HEK293T (cell line): ENCODE measurements around the gene RANBP9.
A peak's percentile ranks its signal among the peaks of the same experiment; 100 is the strongest.

Source experiments
- CTCF ChIA-PET: fragments of 350-600 bp; formaldehyde crosslinking; extraction: SDS; loops from one replicate; lab custom pipeline; 2021; ENCODE audit warnings: antibody characterized with exemption, inconsistent platforms; lab: Yijun Ruan, JAX
- POLR2A ChIA-PET: fragments of 350-600 bp; formaldehyde crosslinking; extraction: SDS; loops from one replicate; lab custom pipeline; 2020; ENCODE audit warnings: antibody characterized with exemption, inconsistent platforms; lab: Yijun Ruan, JAX
- DNase-seq: peaks from one replicate; pipeline ENCODE4 v3.0.0; 2012; ENCODE audit warnings: mixed read lengths; ENCODE audit errors: extremely low spot score
- ARNT ChIP-seq: fragments of 450-650 bp; IDR thresholded peaks from 2 replicates; pipeline ENCODE4 v1.6.1; 2017; ENCODE audit warnings: mild to moderate bottlenecking
- BHLHE40 ChIP-seq: fragments of 450-650 bp; IDR thresholded peaks from 2 replicates; pipeline ENCODE4 v1.6.1; 2016; ENCODE audit warnings: mild to moderate bottlenecking, moderate library complexity, borderline replicate concordance
- CTBP1 ChIP-seq: fragments of 450-650 bp; IDR thresholded peaks from 2 replicates; pipeline ENCODE4 v1.6.1; 2016; ENCODE audit warnings: borderline replicate concordance
- ELF4 ChIP-seq: fragments of 450-650 bp; IDR thresholded peaks from 2 replicates; pipeline ENCODE4 v1.6.1; 2017; ENCODE audit warnings: antibody characterized with exemption
- FOXA1 ChIP-seq: fragments of 450-650 bp; IDR thresholded peaks from 2 replicates; pipeline ENCODE4 v1.6.1; 2016; ENCODE audit warnings: mild to moderate bottlenecking
- FOXK2 ChIP-seq: fragments of 450-650 bp; IDR thresholded peaks from 2 replicates; pipeline ENCODE4 v1.6.1; 2016; ENCODE audit warnings: mild to moderate bottlenecking
- FOXM1 ChIP-seq: fragments of 450-650 bp; IDR thresholded peaks from 2 replicates; pipeline ENCODE4 v1.6.1; 2017; ENCODE audit warnings: mild to moderate bottlenecking, borderline replicate concordance
- HDGF ChIP-seq: fragments of 450-650 bp; IDR thresholded peaks from 2 replicates; pipeline ENCODE4 v1.6.1; 2017; ENCODE audit warnings: antibody characterized with exemption, borderline replicate concordance
- L3MBTL2 ChIP-seq: fragments of 450-650 bp; conservative IDR thresholded peaks from 2 replicates; pipeline ENCODE4 v1.6.1; 2016; ENCODE audit warnings: mild to moderate bottlenecking
- LEF1 ChIP-seq: fragments of 450-650 bp; IDR thresholded peaks from 2 replicates; pipeline ENCODE4 v1.6.1; 2017; ENCODE audit warnings: mild to moderate bottlenecking, borderline replicate concordance
- NFRKB ChIP-seq: fragments of 450-650 bp; IDR thresholded peaks from 2 replicates; pipeline ENCODE4 v1.6.1; 2016; ENCODE audit warnings: mild to moderate bottlenecking, moderate library complexity
- PKNOX1 ChIP-seq: fragments of 450-650 bp; IDR thresholded peaks from 2 replicates; pipeline ENCODE4 v1.6.1; 2016
- SP1 ChIP-seq: fragments of 450-650 bp; IDR thresholded peaks from 2 replicates; pipeline ENCODE4 v1.6.1; 2017
- SUZ12 ChIP-seq: fragments of 450-650 bp; IDR thresholded peaks from 2 replicates; pipeline ENCODE4 v1.6.1; 2016; ENCODE audit warnings: mild to moderate bottlenecking
- TARDBP ChIP-seq: fragments of 450-650 bp; IDR thresholded peaks from 2 replicates; pipeline ENCODE4 v1.6.1; 2016
- ZNF384 ChIP-seq: fragments of 450-650 bp; IDR thresholded peaks from 2 replicates; pipeline ENCODE4 v1.6.1; 2016

The RANBP9 gene

GRCh38 chr6:13696226-13696625 is 15.4 kb downstream of the RANBP9 start:
- DNase-seq: no peak
- no peak for TF ChIP-seq NFRKB
- no peak for TF ChIP-seq SP1
- no peak for TF ChIP-seq CTBP1
- TF ChIP-seq FOXM1: no peak
- TF ChIP-seq TARDBP: no peak
- no peak for TF ChIP-seq LEF1
- TF ChIP-seq ARNT: no peak
- CTCF ChIA-PET: interaction anchor here (0.6 kb wide), 1 partner anchor 1797 kb away, joined by 5 read pairs; no protein-coding TSS in a partner anchor
- POLR2A ChIA-PET: no interaction called here

GRCh38 chr6:13695252-13695651 is 16.4 kb downstream of the RANBP9 start:
- ChIA-PET CTCF (interaction anchor here (0.6 kb wide), 1 partner anchor 1798 kb away, joined by 5 read pairs; no protein-coding TSS in a partner anchor), POLR2A (no interaction called here)
- DNase-seq: no peak
- TF ChIP-seq ZNF384 (0 out of 2 replicates have a peak, but pooled peaks have one; percentile 7), FOXM1 (no peak)

DNA sequence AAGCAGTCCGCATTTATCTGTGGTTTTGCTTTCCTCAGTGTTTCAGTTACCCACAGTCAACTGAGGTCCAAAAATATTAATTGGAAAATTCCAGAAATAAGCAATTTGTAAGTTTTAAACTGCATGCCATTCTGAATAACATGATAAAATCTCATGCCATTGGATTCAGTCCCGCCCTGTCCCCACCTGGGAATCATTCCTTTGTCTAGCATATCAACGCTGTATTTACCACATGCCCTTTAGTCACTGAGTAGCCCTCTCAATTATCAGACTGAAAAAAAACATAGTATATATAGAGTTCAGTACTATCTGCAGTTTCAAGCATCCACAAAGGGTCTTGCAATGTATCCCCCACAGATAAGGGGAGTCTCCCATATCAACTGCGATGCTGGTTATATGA is 17.1 kb downstream of the RANBP9 start:
- ChIA-PET CTCF (interaction anchor here (0.6 kb wide), 1 partner anchor 556 kb away, joined by 5 read pairs; no protein-coding TSS in a partner anchor), POLR2A (no interaction called here)
- no peak for TF ChIP-seq TARDBP
- no peak for TF ChIP-seq BHLHE40
- no peak for TF ChIP-seq ZNF384
- DNase-seq: no peak

- ChIA-PET CTCF (no interaction called here), POLR2A (no interaction called here)
- no peak for DNase-seq
- TF ChIP-seq FOXK2: no peak
- no peak for TF ChIP-seq FOXA1
- no peak for TF ChIP-seq CTBP1
- no peak for TF ChIP-seq ELF4
- TF ChIP-seq SP1: no peak
- no peak for TF ChIP-seq BHLHE40
- no peak for TF ChIP-seq PKNOX1
- TF ChIP-seq FOXM1: no peak
These were observed 22.0 kb downstream of the RANBP9 start for GRCh38 chr6:13689511-13690256.

DNA sequence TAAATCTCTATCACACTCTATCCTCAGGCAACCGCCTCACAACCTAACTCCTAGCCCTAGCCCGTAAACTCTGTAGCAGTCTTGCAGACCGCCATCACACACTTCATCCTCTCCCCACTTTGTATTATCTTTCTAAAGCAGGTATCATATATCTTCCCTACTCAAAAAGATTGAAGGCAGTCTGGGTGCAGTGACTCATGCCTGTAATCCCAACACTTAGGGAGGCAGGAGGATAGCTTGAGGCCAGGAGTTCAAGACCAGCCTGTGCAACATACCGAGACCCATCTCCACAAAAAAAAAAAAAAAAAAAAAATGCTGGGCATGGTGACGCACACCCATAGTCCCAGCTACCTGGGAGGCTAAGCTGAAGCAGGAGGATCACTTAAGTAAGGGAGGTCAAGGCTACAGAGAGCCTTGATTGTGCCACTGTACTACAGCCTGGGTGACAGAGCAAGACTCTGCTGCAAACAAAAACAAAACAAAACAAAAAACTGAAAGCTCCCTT is 22.9 kb downstream of the RANBP9 start:
- POLR2A ChIA-PET: no interaction called here
- CTCF ChIA-PET: no interaction called here
- no peak for DNase-seq
- no peak for TF ChIP-seq TARDBP
- peak; percentile 48; the same call in 1 of the 2 replicates for TF ChIP-seq PKNOX1
- no peak for TF ChIP-seq SUZ12
- no peak for TF ChIP-seq L3MBTL2
- no peak for TF ChIP-seq BHLHE40
- no peak for TF ChIP-seq FOXA1
- TF ChIP-seq CTBP1: 0 out of 2 replicates have a peak, but pooled peaks have one; percentile 40

GRCh38 chr6:13687917-13688351 is 23.7 kb downstream of the RANBP9 start:
- ChIA-PET POLR2A (no interaction called here), CTCF (interaction anchor here (0.6 kb wide), 1 partner anchor 208 kb away, joined by 4 read pairs; no protein-coding TSS in a partner anchor)
- no peak for TF ChIP-seq SUZ12
- no peak for TF ChIP-seq PKNOX1
- no peak for TF ChIP-seq FOXM1
- TF ChIP-seq FOXK2: no peak
- no peak for TF ChIP-seq L3MBTL2
- TF ChIP-seq FOXA1: no peak
- no peak for TF ChIP-seq ARNT
- TF ChIP-seq ELF4: no peak
- no peak for TF ChIP-seq SP1
- TF ChIP-seq TARDBP: no peak
- no peak for TF ChIP-seq ZNF384
- no peak for TF ChIP-seq BHLHE40
- no peak for DNase-seq

GRCh38 chr6:13684855-13685254 is 26.8 kb downstream of the RANBP9 start:
- TF ChIP-seq ARNT: no peak
- TF ChIP-seq ELF4: no peak
- TF ChIP-seq HDGF: no peak
- TF ChIP-seq LEF1: no peak
- TF ChIP-seq SUZ12: no peak
- TF ChIP-seq FOXA1: no peak
- TF ChIP-seq SP1: no peak
- TF ChIP-seq L3MBTL2: no peak
- TF ChIP-seq FOXK2: no peak
- no peak for TF ChIP-seq CTBP1
- TF ChIP-seq ZNF384: no peak
- ChIA-PET POLR2A (no interaction called here), CTCF (no interaction called here)
- no peak for DNase-seq
